ENCODE measurements around the gene LLGL1. TPM values are rescaled to one million over a fixed set of nuclear protein-coding genes. Genes with fewer than 3 reads are reported as not detected.
A peak's percentile ranks its signal among the peaks of the same experiment; 100 is the strongest.

The LLGL1 gene
- total and polyA plus RNA-seq, 2 donors (not counting 3 experiments of a cell fraction or from before 2014, with no cell fraction given), result 34.9 to 47.1 TPM

GRCh38 chr17:18191967-18192366, 33.5 kb upstream of the LLGL1 start:
- FAIRE-seq, result peak; percentile 37
- no peak overlapping the region for H3K4me2 ChIP-seq (ENCODE audit: insufficient read depth, low read length)
- CTCF ChIA-PET, result interaction anchor here (1.1 to 1.8 kb wide), 4 partner anchors 25 to 56 kb away, joined by 3 to 6 read pairs (median 4); no protein-coding TSS in a partner anchor
- no TSS peak for BruUV-seq (replicated peaks)
- H3K9me3 ChIP-seq (replicated peaks; ENCODE audit: control insufficient read depth, insufficient read depth, low read length), result no peaks in the 10 kb centered on the region
- H3K9ac ChIP-seq (replicated peaks; ENCODE audit: extremely low read depth, insufficient read depth, low read length), result no peak overlapping the region
- H3K27me3 ChIP-seq (ENCODE audit: control insufficient read depth in 2 of 2, insufficient read depth in 2 of 2, low read length in 2 of 2), result no peaks in the 10 kb centered on the region
- DNase-seq (ENCODE audit: low read depth, low spot score), result no peak
- dilution Hi-C loops (cut with MboI; ENCODE audit: extremely low pct_ligation_motif_present, low sequenced_read_pairs), result no loop called here
- H3K36me3 ChIP-seq (ENCODE audit: control insufficient read depth in 2 of 2, extremely low read depth in 1 of 2, insufficient read depth in 2 of 2, low read length in 2 of 2), result peaks cover 12 to 19% of the 10 kb centered on the region in 2 experiments
- no peak overlapping the region for H2AFZ ChIP-seq (ENCODE audit: low read depth, low read length)
- H4K20me1 ChIP-seq (replicated peaks; ENCODE audit: control insufficient read depth, extremely low read depth, insufficient read depth, low read length), result no peaks in the 10 kb centered on the region
- H3K9me1 ChIP-seq (replicated peaks; ENCODE audit: control insufficient read depth, extremely low read depth, insufficient read depth, low read length), result no peaks in the 10 kb centered on the region
- TF ChIP-seq MAX (IDR thresholded peaks at IDR 0.05; ENCODE audit: insufficient read depth, insufficient read length) (no peak), MYC (IDR thresholded peaks at IDR 0.05; ENCODE audit: low read depth, low read length) (no peak)
- TF ChIP-seq, protein P1, sequence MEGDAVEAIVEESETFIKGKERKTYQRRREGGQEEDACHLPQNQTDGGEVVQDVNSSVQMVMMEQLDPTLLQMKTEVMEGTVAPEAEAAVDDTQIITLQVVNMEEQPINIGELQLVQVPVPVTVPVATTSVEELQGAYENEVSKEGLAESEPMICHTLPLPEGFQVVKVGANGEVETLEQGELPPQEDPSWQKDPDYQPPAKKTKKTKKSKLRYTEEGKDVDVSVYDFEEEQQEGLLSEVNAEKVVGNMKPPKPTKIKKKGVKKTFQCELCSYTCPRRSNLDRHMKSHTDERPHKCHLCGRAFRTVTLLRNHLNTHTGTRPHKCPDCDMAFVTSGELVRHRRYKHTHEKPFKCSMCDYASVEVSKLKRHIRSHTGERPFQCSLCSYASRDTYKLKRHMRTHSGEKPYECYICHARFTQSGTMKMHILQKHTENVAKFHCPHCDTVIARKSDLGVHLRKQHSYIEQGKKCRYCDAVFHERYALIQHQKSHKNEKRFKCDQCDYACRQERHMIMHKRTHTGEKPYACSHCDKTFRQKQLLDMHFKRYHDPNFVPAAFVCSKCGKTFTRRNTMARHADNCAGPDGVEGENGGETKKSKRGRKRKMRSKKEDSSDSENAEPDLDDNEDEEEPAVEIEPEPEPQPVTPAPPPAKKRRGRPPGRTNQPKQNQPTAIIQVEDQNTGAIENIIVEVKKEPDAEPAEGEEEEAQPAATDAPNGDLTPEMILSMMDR (IDR thresholded peaks at IDR 0.05; ENCODE audit: extremely low read depth in 1 of 2, insufficient read depth in 1 of 2, low read depth in 1 of 2, low read length in 2 of 2), result peak in 1 of 2 donors; percentile 27
- intact Hi-C loops (cut with micrococcal nuclease), result no loop called here
- H3K4me1 ChIP-seq (ENCODE audit: control insufficient read depth, extremely low read depth, insufficient read depth, low read length), result peaks cover 43% of the 10 kb centered on the region
- H3K79me2 ChIP-seq (ENCODE audit: control insufficient read depth, insufficient read depth, low read length), result peaks cover 89% of the 10 kb centered on the region
- H3K4me3 ChIP-seq (replicated peaks in 1 of 3; ENCODE audit: insufficient read depth in 1 of 3, low read depth in 1 of 3, low read length in 3 of 3), result no peak overlapping the region
- no peak overlapping the region for H3K27ac ChIP-seq (ENCODE audit: insufficient read depth, low read depth, low read length)
- POLR2A ChIA-PET, result interaction anchor here (1.1 kb wide), 1 partner anchor 27 kb away, joined by 3 read pairs; no protein-coding TSS in a partner anchor

DNA sequence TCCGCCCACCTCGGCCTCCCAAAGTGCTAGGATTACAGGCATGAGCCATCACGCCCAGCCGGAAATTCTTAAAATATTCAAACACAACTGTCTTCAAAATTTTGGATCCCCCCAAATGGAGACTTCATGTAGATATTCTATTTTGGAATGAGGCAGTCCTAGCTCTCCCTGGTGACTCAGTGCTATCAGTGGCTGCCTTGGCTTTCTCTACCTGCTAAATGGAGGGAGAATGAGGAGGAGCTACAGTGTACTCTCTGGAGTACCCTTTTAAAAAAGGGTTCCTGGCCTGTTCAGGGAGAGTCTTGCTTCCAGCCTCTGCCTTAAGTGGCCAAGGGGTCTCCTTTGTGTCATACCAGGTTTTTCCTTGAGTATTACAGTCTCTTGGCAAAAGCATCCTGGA, 31.0 kb upstream of the LLGL1 start:
- FAIRE-seq, result no peak

More for the DNA sequence above, 31.0 kb upstream of the LLGL1 start:
- H2AFZ ChIP-seq (ENCODE audit: low read depth, low read length), result no peak overlapping the region
- no TSS peak for BruUV-seq (replicated peaks)
- no peaks in the 10 kb centered on the region for H3K27me3 ChIP-seq (ENCODE audit: control insufficient read depth in 2 of 2, insufficient read depth in 2 of 2, low read length in 2 of 2)
- no peak overlapping the region for H3K9ac ChIP-seq (replicated peaks; ENCODE audit: extremely low read depth, insufficient read depth, low read length)
- dilution Hi-C loops (cut with MboI; ENCODE audit: extremely low pct_ligation_motif_present, low sequenced_read_pairs), result no loop called here
- no peak overlapping the region for H3K4me3 ChIP-seq (replicated peaks in 1 of 3; ENCODE audit: insufficient read depth in 1 of 3, low read depth in 1 of 3, low read length in 3 of 3)
- no peak overlapping the region for H3K4me2 ChIP-seq (ENCODE audit: insufficient read depth, low read length)
- peaks cover 19 to 22% of the 10 kb centered on the region in 2 experiments for H3K36me3 ChIP-seq (ENCODE audit: control insufficient read depth in 2 of 2, extremely low read depth in 1 of 2, insufficient read depth in 2 of 2, low read length in 2 of 2)
- CTCF ChIA-PET, result interaction anchor here (0.9 to 1.0 kb wide), 3 partner anchors 11 to 54 kb away, joined by 3 to 4 read pairs (median 3); partner anchors contain the start of gene ALKBH5
- peaks cover 91% of the 10 kb centered on the region for H3K79me2 ChIP-seq (ENCODE audit: control insufficient read depth, insufficient read depth, low read length)
- no peaks in the 10 kb centered on the region for H3K9me3 ChIP-seq (replicated peaks; ENCODE audit: control insufficient read depth, insufficient read depth, low read length)
- no peak for TF ChIP-seq EZH2 (IDR thresholded peaks at IDR 0.05; ENCODE audit: borderline replicate concordance, low read depth, low read length, severe bottlenecking)
- TF ChIP-seq MAX (IDR thresholded peaks at IDR 0.05; ENCODE audit: insufficient read depth, insufficient read length), result no peak
- TF ChIP-seq MYC (IDR thresholded peaks at IDR 0.05; ENCODE audit: low read depth, low read length), result no peak
- TF ChIP-seq POLR2A (IDR thresholded peaks at IDR 0.05; ENCODE audit: low read depth, low read length), result no peak
- no peak for TF ChIP-seq GATA2 (IDR thresholded peaks at IDR 0.05; ENCODE audit: insufficient read depth, insufficient read length, low read depth, low read length)
- TF ChIP-seq FOS (IDR thresholded peaks at IDR 0.05; ENCODE audit: borderline replicate concordance, insufficient read depth, low read length), result no peak
- H3K27ac ChIP-seq (ENCODE audit: insufficient read depth, low read depth, low read length), result no peak overlapping the region
- H4K20me1 ChIP-seq (replicated peaks; ENCODE audit: control insufficient read depth, extremely low read depth, insufficient read depth, low read length), result no peaks in the 10 kb centered on the region
- POLR2A ChIA-PET, result no interaction called here
- no peaks in the 10 kb centered on the region for H3K9me1 ChIP-seq (replicated peaks; ENCODE audit: control insufficient read depth, extremely low read depth, insufficient read depth, low read length)
- intact Hi-C loops (cut with micrococcal nuclease), result no loop called here
- no peak for DNase-seq (ENCODE audit: low read depth, low spot score)
- peaks cover 31% of the 10 kb centered on the region for H3K4me1 ChIP-seq (ENCODE audit: control insufficient read depth, extremely low read depth, insufficient read depth, low read length)
